ENCODE data around the gene MUC12.
"Not testable (repeated sequence)": the region's sequence is repeated elsewhere in the genome, so short reads cannot be mapped to it uniquely, and the experiment has no call there.

The MUC12 gene

GRCh38 chr7:100963386-100963785 lies 6.0 kb upstream of the MUC12 start:
- no peak for DNase-seq

DNA sequence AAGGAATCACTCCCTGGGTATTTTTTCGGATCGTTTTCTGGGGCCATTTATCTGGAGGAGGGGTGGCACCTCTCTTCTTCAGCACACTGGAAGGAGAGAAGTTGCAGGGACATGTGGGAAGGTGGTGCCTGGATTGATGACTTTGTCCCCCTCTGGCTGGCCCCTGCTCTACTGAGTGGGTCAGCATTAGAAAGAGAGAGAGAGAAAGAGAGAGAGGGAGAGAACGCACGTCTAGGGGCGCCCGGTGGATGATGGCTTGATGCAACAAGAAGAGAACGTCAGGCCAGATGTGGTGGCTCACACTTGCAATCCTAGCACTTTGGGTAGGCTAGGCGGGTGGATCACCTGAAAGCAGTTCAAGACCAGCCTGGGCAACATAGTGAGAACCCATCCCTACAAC lies 5.5 kb upstream of the MUC12 start:
- DNase-seq = no peak

GRCh38 chr7:100964630-100965029 lies 4.7 kb upstream of the MUC12 start:
- DNase-seq = no peak

DNA sequence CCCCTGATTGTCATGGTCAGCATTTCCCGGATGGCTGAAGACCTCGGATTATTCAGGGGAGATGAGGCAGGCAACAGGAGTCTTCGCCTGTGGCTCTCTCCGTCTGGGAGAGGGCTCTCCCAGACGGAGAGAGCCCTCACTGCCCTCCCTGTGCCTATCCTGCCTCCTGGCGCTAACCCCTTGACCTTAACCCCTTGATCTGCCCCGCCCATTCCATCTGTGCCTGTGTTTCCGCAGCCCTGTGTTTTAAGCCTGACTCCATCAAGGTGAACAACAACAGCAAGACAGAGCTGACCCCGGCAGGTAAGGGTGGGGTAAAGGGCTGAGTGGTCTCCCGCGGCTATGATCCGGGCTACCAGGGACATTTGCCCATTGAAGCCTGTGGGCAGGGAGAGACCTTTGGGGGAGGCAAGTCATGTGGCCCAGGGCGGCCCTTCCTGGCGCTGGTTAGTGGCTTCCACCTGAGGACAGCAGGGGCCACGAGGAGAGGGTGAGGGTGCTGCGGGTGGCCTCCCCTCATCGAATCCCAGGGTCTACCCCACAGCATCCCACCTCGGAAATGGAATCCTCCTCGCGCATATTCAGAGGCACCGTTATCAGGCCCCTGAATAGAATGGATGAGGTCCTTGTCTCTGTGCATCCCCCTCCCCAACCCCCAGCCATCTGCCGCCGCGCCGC lies 4.2 kb upstream of the MUC12 start:
- DNase-seq = no peak

- peak; percentile 72 for DNase-seq
These were observed 3.4 kb upstream of the MUC12 start for GRCh38 chr7:100965723-100966541.

GRCh38 chr7:100966542-100967291 lies 2.6 kb upstream of the MUC12 start:
- no peak for DNase-seq

DNA sequence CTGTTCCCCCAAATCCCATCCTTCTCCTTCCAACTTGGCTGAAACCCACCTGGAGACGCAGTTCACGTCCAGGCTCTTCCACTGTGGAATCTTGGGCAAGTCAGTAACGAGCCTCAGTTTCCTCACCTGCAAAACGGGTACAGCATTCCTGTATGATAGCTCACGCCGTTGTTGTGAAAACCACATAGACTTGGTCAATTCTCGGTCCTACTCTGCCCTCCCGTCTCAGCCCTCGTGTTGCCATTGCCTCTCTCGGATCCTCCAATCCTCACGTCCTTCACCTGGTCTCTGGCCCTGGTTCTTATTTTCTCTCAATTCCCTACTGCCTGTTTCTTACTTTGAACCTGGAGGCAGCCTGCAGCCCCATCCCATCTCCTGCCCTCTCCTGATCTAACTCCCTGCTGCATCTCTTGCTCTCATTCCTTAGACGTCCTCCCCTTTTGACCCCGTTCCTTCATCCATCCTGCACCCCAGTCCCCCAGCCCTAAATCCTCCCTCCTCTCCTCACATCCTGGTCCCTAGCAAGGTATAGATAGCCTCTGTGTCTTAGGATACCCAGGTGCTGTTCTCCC lies 2.0 kb upstream of the MUC12 start:
- no peak for DNase-seq

DNA sequence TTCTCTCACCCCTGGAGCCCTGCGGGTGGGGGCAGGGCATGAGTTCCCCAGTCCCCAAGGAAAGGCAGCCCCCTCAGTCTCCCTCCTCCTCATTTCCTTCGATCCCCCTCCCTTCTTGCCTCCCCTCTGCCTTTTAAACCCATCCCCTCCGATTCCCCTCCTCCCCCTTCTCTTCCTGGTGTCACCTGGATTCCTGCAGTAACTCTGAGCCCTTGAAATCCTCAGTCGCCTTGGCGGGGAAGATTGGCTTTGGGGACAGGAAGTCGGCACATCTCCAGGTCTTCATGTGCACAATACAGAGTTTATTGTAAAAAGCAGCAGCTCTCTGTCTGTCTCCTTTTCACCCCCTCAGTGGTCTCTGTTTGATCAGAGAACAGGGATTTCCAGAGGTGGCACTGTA lies 1.3 kb upstream of the MUC12 start:
- peak; percentile 46 for DNase-seq

GRCh38 chr7:100968650-100969049 lies 715 bp upstream of the MUC12 start:
- no peak for DNase-seq

DNA sequence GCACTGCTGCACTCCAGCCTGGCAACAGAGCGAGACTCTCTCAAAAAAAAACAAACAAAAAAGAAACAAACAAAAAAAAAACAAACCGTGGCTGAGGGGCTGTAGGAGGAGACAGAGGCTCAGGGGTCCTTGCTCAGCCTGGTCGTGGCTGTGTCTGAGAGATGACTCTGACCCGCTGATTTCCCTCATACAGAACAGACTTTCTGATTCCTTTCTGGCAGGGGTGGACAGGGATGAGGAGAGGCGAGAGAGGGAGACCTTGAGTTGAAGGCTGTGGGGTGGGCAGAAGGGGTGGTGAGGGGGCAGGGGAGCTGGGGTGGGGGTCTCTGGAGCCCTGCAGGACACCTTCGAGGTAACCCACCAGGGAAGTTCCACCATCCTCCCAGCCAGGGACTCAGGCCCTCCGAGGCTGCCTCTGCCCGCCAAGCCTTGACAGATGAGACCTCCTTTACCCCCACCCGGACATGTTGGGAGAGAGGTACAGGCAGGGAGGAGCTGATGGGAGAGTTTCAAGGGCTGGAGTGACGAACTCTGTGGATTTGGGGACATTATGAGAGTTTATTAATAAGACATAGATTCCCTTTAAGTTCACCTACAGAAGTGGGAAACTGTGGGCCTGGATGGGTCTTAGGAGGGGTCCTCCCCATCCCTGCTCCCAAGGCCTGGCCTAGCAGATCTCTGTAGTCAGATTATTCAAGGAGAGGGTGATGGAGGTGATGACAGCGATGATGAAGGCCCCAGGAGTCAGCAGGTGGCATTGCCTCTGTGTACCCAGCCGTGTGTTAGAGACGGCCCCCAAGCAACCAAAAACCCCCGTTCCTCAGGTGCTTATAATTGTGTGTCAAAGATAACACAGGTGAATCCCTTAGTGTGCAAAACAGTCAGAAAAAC lies 2.0 kb downstream of the MUC12 start:
- no peak for DNase-seq

- DNase-seq = no peak
These were observed 2.6 kb downstream of the MUC12 start for GRCh38 chr7:100972002-100972347.

GRCh38 chr7:100974021-100974420 lies 4.7 kb downstream of the MUC12 start:
- DNase-seq = no peak

DNA sequence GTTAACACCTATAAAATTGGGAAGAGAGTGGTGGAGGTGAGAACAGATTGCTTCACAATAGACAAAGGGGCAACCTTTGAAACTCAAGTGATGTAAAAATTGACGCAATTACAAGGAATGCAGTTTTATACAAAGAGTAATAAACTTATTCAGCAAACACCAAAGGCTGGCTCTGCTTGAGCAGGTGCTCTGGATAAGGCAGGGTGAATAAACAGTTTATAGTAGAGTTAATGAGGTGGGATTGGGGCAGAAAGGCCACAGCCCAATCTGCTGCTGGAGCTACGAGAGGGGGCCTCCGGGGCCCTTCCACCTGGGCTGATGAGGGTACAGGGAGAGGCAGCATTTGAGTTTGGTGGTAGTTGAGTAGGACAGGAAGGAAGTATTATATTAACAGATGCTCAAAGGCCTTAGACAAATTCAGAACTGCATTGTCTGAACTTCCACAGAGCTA lies 6.0 kb downstream of the MUC12 start:
- DNase-seq = no peak

- no peak for DNase-seq
These were observed 8.9 kb downstream of the MUC12 start for GRCh38 chr7:100978300-100978699.

DNA sequence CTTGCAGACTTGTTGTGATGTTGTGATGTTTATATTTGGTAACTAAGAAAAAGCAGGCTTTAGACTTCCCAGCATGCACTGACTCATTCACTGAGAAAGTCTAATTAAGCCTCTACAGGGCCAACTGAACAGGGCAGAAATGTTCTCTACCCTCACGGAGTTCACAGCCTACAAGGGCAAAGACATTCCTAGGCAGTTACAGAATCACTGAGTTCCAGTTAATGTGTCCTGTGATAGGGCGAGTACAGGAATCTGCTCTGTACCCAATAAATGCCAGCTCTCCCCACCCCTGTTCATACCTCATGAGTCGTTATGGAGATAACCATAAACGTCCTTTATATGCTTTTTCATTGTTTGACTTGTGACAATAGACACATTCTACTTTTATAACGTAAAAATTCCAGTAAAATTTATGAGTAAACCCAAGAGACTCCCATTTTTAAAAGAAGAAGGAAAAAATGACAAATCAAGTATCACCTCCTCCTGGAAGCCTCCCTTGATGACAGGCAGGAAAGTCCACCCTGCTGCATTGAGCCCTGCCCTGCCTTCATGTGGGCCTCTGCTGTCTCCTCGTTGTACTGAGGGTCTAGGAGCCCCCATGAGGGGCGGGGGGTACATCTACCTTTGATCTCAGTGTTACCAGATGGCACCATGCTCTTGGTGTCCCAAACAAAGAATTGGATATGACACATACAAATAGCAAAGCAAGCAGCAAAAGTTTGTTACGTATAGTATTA lies 14.3 kb downstream of the MUC12 start:
- no peak for DNase-seq

DNA sequence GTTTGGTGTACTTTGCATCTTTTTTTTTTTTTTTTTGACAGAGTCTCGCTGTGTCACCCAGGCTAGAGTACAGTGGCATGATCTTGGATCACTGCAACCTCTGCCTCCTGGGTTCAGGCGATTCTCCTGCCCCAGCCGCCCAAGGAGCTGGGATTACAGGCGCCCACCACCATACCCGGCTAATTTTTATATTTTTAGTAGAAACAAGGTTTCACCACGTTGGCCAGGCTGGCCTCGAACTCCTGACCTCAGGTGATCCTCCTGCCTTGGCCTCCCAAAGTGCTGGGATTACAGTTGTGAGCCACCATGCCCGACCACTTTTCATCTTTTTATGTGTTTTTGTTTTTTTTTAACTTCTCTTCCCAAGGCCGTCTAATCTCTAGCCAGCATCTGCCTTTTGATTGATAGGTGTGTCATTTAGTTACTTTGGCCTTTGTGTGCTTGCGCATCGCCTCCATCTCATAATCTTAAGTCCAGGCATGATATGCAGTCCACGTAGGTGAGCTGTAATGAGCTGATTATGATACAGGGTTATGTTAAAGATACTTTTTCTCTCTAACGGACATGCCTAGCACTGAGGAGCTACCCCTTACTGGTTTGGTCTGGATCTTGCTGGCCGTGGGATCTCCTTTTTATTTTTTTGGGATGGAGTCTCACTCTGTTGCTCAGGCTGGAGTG lies 15.0 kb downstream of the MUC12 start:
- not testable (repeated sequence) for DNase-seq

- not testable (repeated sequence) for DNase-seq
These were observed 15.8 kb downstream of the MUC12 start for GRCh38 chr7:100985033-100985797.

- DNase-seq = no peak
These were observed 22.3 kb downstream of the MUC12 start for GRCh38 chr7:100991631-100992030.

- not testable (repeated sequence) for DNase-seq
These were observed 22.9 kb downstream of the MUC12 start for GRCh38 chr7:100992280-100992679.

DNA sequence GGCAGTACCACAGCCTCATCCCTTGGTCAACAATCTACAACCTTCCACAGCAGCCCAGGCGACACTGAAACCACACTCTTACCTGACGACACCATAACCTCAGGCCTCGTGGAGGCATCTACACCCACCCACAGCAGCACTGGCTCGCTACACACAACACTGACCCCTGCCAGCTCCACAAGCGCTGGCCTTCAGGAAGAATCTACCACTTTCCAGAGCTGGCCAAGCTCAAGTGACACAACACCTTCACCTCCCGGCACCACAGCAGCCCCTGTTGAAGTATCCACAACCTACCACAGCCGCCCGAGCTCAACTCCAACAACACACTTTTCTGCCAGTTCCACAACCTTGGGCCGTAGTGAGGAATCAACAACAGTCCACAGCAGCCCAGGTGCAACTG lies 25.3 kb downstream of the MUC12 start:
- not testable (repeated sequence) for DNase-seq

All from right hindlimb (tissue), 1 donor.